ENCODE measurements around the gene CCDC27. TPM values are rescaled to one million over a fixed set of nuclear protein-coding genes. Genes with fewer than 3 reads are reported as not detected.

The CCDC27 gene
- total and polyA plus RNA-seq, 2 of the 8 experiments (the other 6 are each of a cell fraction or from before 2014, with no cell fraction given), result 0.15 TPM; not detected in 1

DNA sequence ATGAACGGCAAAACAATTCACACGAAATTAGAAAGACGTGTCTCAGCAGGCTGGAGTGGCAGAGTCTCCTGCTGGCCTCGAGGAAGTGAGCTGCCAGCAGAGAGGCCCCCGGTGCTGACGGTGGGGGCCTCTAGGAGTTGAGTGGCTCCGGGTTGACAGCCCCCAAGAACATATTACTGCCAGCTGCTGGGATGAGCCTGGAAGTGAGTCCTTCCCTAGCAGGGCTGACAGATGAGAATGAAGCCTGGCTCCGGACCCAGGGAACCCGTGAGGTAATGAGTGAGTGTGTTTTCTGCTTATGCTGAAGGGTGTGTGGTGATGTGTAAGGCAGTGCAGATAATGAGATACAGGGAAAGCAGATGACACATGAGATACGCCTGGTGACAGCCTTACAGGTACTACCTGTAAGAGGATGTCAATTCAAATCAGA is 67.5 kb downstream of the CCDC27 start:
- 87% methylated on average over 10 of the region's 10 CpGs; no CpG with 5 or more reads in 1 of the 2 experiments for WGBS, 2 experiments (ENCODE audit: extremely low coverage in 1 of 2, insufficient coverage in 1 of 2, insufficient read length in 1 of 2, insufficient replicate concordance in 2 of 2, low coverage in 1 of 2, low lambda C conversion rate in 2 of 2, missing lambda C conversion rate in 1 of 2)
- Histone ChIP-seq H3K79me1 (ENCODE audit: low read depth, low read length) (no peaks in the 10 kb centered on the region), H4K5ac (ENCODE audit: insufficient read length, low read depth, low read length) (no peak overlapping the region), H2BK20ac (ENCODE audit: low read length) (no peak overlapping the region), H2BK12ac (ENCODE audit: low read depth, low read length) (no peak overlapping the region), H3K9ac (replicated peaks in 1 of 4; ENCODE audit: extremely low read depth in 1 of 4, low read depth in 3 of 4, low read length in 3 of 4) (no peak overlapping the region), H3K9me3 (ENCODE audit: insufficient read depth in 2 of 2, low read depth in 1 of 2, low read length in 1 of 2) (no peaks in the 10 kb centered on the region), H3K27me3 (replicated peaks in 1 of 4; ENCODE audit: control insufficient read depth in 3 of 4, extremely low read depth in 1 of 4, insufficient read depth in 3 of 4, low read length in 3 of 4) (no peaks in the 10 kb centered on the region), H3K18ac (ENCODE audit: extremely low read depth, low read length) (no peak overlapping the region), H2BK5ac (ENCODE audit: low read depth, low read length) (no peak overlapping the region), H3K4me1 (replicated peaks in 1 of 4; ENCODE audit: control insufficient read depth in 3 of 4, insufficient read depth in 4 of 4, low read length in 3 of 4) (no peaks in the 10 kb centered on the region; a peak in 1 of 7 replicates), H3K4ac (replicated peaks; ENCODE audit: insufficient read length, low read depth, low read length) (no peak overlapping the region), H3K56ac (replicated peaks; ENCODE audit: insufficient read length, low read depth, low read length) (no peak overlapping the region), H3K27ac (ENCODE audit: low read depth, low read length) (no peak overlapping the region), H3K36me3 (ENCODE audit: control insufficient read depth in 2 of 4, insufficient read depth in 4 of 4, low read length in 3 of 4) (peaks cover 0 to 3% (median 0%) of the 10 kb centered on the region in 4 experiments; a peak in 2 of 8 replicates), H3K4me3 (ENCODE audit: extremely low read depth in 1 of 4, insufficient read depth in 2 of 4, low read depth in 3 of 4, low read length in 4 of 4) (no peak overlapping the region), H3K4me2 (ENCODE audit: insufficient read depth in 1 of 2, low read depth in 2 of 2, low read length in 2 of 2) (no peak overlapping the region), H2BK15ac (ENCODE audit: low read length) (no peak overlapping the region), H3K23me2 (ENCODE audit: low read depth, low read length) (no peaks in the 10 kb centered on the region), H2AFZ (ENCODE audit: low read length) (no peak overlapping the region), H2BK120ac (replicated peaks; ENCODE audit: low read depth, low read length) (no peak overlapping the region), H3K23ac (ENCODE audit: insufficient read length) (no peak overlapping the region), H3K14ac (ENCODE audit: insufficient read length) (no peak overlapping the region), H2AK5ac (ENCODE audit: low read depth, low read length) (no peak overlapping the region), H4K91ac (replicated peaks; ENCODE audit: insufficient read length, low read length) (no peak overlapping the region), H4K8ac (ENCODE audit: extremely low read depth, insufficient read depth, low read length) (no peak overlapping the region), H4K20me1 (replicated peaks in 1 of 2; ENCODE audit: control insufficient read depth in 1 of 2, insufficient read depth in 2 of 2, low read length in 2 of 2) (peaks cover 0 to 8% of the 10 kb centered on the region in 2 experiments), H3K79me2 (ENCODE audit: control insufficient read depth in 1 of 2, insufficient read depth in 2 of 2, low read length in 2 of 2) (no peaks in the 10 kb centered on the region)
- POLR2A ChIA-PET (ENCODE audit: partially characterized antibody), result no interaction called here
- DNase-seq (ENCODE audit: low read depth in 1 of 2, low spot score in 2 of 2), result no peak
- CTCF ChIA-PET (ENCODE audit: partially characterized antibody), result no interaction called here
- FAIRE-seq, result no peak

Measured in H1 (cell line).